Measurements from ENCODE around the gene NOSIP.
"Not testable (repeated sequence)": the region's sequence is repeated elsewhere in the genome, so short reads cannot be mapped to it uniquely, and the experiment has no call there.

Gene NOSIP, protein sequence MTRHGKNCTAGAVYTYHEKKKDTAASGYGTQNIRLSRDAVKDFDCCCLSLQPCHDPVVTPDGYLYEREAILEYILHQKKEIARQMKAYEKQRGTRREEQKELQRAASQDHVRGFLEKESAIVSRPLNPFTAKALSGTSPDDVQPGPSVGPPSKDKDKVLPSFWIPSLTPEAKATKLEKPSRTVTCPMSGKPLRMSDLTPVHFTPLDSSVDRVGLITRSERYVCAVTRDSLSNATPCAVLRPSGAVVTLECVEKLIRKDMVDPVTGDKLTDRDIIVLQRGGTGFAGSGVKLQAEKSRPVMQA

DNA sequence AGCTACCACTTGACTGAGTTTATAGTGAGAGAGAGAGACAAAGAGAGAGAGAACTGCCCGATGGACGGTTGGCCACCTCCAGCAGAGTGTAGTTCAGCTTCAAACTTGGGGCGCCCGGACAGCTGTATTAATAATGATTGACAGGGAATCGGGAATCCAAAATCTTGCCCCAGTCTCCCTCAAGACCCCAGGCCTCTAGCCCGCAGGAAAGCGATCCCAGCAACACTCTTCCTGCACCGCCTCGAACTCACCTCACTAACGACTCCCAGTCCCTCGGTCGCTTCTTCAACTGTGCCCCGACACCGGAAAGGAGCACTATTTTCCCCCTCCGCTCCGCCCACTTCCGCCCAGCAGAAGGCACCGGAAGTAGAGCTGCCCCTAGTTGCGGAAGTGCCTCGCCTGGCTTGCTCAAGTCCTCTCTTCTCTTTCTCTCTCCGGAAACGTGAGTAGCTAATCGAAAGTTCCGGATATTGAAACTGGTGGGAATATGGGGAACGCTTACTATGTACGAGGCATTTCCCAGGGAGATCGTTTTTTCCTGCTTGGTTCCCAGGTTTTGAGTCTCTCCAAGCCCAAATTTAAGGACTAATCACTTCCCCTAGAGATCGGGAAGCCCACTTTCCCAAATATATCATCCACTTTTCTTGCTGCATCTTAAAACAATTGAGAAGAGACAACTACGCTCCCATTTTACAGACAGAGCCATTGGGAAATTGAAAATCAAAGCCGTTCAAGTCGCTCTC is at the start of gene NOSIP:
Gene NOSIP (minus strand): TSS at position 293 of the 743 bp plus-strand sequence. CDS start 19,865 bp downstream, outside the sequence.
- DNase-seq, result peak; percentile 94

DNA sequence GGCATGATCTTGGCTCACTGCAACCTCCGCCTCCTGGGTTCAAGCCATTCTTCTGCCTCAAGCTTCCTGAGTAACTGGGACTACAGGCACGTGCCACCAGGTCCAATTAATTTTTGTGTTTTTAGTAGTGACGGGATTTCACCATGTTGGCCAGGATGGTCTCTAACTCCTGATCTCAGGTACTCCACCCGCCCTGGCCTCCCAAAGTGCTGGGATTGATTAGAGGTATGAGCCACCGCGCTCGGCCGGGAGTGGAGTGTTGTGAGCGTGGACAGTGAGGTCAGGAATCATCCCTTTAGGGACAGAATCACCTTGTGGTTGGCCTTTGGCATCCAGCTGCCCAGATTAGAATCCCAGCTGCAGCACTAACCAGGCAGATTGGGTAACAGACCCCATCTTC is 49.3 kb upstream of the NOSIP start:
- DNase-seq, result no peak

GRCh38 chr19:49626226-49626625 is 45.9 kb upstream of the NOSIP start:
- no peak for DNase-seq

- no peak for DNase-seq
These were observed 44.9 kb upstream of the NOSIP start for GRCh38 chr19:49624967-49625910.

GRCh38 chr19:49617860-49618259 is 37.5 kb upstream of the NOSIP start:
- not testable (repeated sequence) for DNase-seq

GRCh38 chr19:49616945-49617344 is 36.6 kb upstream of the NOSIP start:
- no peak for DNase-seq

- DNase-seq, result no peak
These were observed 36.2 kb upstream of the NOSIP start for GRCh38 chr19:49616532-49616931.

DNA sequence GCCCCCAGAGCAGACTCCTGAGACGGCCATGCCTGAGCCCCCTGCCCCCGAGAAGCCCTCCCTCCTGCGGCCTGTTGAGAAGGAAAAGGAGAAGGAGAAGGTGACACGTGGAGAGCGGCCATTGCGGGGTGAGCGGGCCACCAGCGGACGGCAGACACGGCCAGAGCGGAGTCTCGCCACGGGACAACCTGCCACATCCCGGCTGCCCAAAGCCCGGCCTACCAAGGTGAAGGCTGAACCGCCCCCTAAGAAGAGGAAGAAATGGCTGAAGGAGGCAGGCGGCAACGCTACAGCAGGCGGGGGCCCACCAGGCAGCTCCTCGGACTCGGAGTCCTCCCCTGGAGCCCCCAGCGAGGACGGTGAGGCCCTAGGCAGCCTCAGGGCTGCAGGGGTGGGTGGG is 35.5 kb upstream of the NOSIP start:
- DNase-seq, result no peak

DNA sequence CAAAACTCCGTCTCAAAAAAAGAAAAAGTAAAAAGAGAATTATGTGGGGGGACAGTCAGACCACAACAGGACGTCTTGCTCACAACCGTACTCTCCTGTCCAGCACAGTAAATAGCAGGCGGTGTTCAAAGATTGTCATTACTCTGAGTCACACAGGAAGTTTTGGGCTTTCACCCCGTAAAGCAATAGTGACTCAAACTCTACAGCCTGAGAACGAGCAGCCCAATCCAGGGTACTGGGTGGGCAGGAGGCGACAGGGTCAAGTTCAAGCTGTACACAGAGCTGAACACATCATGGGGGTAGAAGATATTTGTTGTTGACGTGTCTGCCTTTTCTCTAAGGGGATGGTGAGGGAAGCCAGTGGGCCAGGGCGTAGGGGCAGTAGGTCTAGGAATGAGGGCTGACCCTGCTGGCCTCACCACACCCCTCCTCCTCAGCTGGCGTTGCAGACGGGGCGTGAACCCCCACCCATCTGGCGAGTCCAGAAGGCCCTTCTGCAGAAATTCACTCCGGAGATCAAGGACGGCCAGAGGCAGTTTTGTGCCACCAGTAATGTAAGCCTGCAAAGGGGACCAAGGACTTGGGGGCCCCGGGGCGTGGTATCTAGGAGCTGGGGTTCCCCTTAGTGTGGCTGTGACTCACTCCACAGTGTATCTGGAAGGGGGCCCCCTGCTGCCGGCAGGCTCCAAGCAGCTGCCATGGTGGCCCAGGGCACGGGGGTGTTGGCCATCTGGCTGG is 33.9 kb upstream of the NOSIP start:
- DNase-seq, result no peak

DNA sequence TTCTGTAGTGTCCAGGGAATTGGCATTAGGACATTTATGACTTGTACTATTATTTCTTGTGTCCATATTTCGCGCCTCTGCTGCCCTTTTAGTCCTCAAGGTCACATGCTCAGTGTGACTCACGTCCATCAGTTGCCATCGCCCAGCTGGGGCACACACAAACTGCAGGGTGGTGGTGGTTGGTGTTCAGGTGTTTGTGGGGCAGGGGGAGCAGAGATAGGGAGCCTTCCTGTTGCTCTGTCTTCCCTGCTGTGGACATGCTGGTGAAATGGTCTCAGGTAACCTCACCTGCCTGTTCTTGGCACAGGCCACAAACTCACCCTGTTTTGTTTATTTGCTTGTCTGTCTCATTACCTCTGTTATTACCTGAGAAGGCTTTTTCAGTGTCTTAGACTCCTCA is 33.0 kb upstream of the NOSIP start:
- DNase-seq, result no peak

- no peak for DNase-seq
These were observed 29.2 kb upstream of the NOSIP start for GRCh38 chr19:49609499-49610092.

- DNase-seq, result no peak
These were observed 25.2 kb upstream of the NOSIP start for GRCh38 chr19:49605605-49606004.

GRCh38 chr19:49602806-49603205 is 22.4 kb upstream of the NOSIP start:
- no peak for DNase-seq

DNA sequence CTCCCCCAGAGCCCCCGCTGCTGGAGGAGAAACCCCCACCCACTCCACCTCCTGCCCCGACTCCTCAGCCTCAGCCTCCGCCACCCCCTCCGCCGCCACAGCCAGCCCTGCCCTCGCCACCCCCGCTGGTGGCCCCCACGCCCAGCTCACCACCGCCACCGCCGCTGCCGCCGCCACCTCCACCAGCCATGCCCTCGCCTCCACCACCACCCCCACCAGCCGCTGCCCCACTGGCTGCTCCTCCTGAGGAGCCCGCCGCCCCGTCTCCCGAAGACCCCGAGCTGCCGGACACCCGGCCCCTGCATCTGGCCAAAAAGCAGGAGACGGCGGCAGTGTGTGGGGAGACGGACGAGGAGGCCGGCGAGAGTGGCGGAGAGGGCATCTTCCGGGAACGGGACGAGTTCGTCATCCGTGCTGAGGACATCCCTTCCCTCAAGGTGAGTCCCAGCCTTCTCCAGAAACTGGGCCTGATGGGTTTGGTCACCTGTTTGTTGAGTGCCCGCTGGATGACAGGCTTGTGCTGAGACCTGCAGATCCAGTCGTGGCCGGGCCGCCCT is 21.2 kb upstream of the NOSIP start:
- DNase-seq, result no peak

GRCh38 chr19:49599378-49600295 is 19.3 kb upstream of the NOSIP start:
- no peak for DNase-seq

GRCh38 chr19:49597703-49597974 is 17.3 kb upstream of the NOSIP start:
- DNase-seq, result no peak

DNA sequence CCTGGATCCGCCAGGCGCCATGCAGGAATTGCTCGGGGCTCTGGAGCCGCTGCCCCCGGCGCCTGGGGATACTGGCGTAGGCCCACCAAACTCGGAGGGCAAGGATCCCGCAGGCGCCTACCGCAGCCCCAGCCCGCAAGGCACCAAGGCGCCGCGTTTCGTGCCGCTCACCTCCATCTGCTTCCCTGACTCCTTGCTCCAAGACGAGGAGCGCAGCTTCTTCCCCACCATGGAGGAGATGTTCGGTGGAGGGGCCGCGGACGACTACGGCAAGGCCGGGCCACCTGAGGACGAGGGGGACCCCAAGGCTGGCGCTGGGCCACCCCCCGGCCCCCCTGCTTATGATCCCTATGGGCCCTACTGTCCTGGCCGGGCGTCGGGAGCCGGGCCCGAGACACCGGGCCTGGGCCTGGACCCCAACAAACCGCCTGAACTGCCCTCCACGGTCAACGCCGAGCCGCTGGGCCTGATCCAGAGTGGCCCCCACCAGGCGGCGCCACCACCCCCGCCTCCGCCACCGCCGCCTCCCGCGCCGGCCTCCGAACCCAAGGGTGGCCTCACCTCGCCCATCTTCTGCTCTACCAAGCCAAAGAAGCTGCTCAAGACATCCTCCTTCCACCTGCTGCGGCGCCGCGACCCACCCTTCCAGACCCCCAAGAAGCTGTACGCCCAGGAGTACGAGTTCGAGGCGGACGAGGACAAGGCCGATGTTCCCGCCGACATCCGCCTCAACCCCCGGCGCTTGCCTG is 16.8 kb upstream of the NOSIP start:
- no peak for DNase-seq

DNA sequence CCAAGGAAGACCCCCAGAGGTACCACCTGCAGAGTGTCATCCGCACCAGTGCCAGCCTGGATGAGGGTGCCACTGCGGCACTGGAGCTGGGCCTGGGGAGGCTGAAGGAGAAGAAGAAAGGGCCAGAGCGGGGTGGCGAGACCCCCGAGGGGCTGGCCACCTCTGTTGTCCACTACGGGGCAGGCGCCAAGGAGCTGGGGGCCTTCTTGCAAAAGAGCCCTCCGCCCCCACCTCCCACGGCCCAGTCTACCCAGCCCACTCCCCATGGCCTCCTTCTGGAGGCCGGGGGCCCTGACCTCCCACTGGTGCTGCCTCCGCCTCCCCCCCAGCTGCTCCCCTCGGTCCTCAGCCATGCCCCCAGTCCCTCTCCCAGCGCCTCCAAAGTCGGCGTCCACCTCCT is 16.1 kb upstream of the NOSIP start:
- DNase-seq, result no peak

DNA sequence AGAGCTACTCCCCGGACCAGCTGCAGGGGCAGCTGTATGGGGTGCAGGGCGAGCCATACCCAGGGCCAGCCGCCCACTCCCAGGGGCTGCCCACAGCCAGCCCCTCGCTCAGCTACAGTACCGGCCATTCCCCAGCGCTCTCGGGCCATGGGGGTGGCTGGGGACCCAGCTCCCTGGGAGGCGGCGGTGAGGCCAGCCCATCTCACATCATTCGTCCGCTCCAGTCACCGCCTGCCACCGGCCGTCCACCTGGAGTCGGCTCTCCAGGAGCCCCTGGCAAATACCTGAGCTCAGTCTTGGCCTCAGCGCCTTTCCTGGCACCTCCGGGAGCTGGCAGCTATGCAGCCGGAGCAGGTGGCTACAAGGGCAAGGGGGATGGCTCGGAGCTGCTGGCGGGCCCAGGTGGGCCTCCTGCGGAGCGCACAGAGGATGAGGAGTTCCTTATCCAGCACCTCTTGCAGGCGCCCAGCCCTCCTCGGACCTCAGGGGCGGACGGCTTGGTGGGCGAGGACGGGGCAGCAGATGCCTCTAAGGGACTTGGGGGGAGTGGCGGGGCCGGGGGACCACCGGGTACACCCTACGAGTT is 15.6 kb upstream of the NOSIP start:
- no peak for DNase-seq
